ENCODE results near the gene TNS3. TPM values are rescaled to one million over a fixed set of nuclear protein-coding genes. Genes with fewer than 3 reads are reported as not detected.

Gene TNS3
- total and polyA plus RNA-seq, 2 of the 13 experiments (the other 11 are each of a cell fraction or from before 2014, with no cell fraction given): 52.9 to 55.7 TPM

DNA sequence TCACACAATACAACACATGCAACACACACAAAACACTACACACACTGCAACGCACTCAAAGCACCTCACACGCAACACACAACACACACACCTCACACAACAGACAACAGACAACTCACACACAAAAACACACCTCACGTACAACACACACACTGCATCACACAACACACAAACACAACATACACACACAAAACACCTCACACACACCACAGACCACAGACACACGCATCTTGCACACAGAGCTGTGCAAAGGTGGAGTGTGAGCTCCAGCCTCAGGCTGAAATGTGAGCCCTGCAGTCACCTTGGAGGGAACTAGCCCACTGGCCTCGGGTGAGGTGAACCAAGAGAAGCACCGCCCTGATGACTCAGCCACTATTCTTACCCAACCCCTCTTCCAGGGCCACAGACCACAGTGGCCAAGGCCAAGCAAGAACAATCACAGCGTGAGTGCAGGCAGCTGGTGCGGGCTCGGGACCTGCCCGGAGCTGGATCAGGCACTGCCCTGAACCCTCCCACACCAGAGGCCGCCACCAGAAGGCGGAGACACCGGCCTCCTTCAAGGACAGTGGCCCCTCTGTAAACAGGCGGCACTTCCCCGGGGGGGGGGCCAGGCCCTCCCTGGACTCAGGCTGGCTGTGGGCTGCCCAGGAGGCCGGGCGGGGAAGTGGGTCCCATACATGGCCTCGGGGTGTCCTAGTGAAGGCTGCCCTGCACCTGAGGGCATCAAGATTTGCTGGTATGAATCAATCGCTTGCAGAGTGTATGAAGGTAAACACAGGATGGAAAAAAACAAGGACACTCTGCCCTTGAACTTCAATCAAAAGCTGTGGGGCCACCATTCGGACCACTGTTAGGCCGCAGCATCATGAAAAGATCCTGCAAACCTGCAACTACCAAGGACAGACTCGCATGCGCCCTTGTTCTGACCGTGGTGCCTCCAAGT lies 106.7 kb downstream of the TNS3 start (continued):
- TF ChIP-seq GATAD1 (CRISPR knock-in tag; IDR thresholded peaks at IDR 0.05) (peak; percentile 81), ZNF772 (CRISPR knock-in tag; IDR thresholded peaks at IDR 0.05) (peak; percentile 94), GRHL1 (CRISPR knock-in tag; conservative IDR thresholded peaks at IDR 0.05) (no peak), ZNF780A (CRISPR knock-in tag; IDR thresholded peaks at IDR 0.05) (no peak; the same call in 1 of the 2 replicates), NR1H2 (CRISPR knock-in tag; IDR thresholded peaks at IDR 0.05; ENCODE audit: borderline replicate concordance, low read depth) (no peak), ZNF160 (CRISPR knock-in tag; IDR thresholded peaks at IDR 0.05) (peak; percentile 13; the same call in 1 of the 2 replicates), CEBPG (CRISPR knock-in tag; IDR thresholded peaks at IDR 0.05) (peak; percentile 94), RFX3 (CRISPR knock-in tag; IDR thresholded peaks at IDR 0.05) (no peak), MAF1 (CRISPR knock-in tag; IDR thresholded peaks at IDR 0.05; ENCODE audit: borderline replicate concordance) (peak; percentile 42), ELF4 (CRISPR knock-in tag; IDR thresholded peaks at IDR 0.05; ENCODE audit: borderline replicate concordance) (peak; percentile 82), KLF15 (CRISPR knock-in tag; IDR thresholded peaks at IDR 0.05; ENCODE audit: borderline replicate concordance) (no peak), UBTF (CRISPR knock-in tag; IDR thresholded peaks at IDR 0.05) (peak; percentile 87), NFRKB (IDR thresholded peaks at IDR 0.05) (0 out of 2 replicates have a peak, but pooled peaks have one; percentile 37), STAG1 (CRISPR knock-in tag; IDR thresholded peaks at IDR 0.05) (peak; percentile 49), ZNF644 (CRISPR knock-in tag; IDR thresholded peaks at IDR 0.05; ENCODE audit: low read depth) (peak; percentile 93), ZNF646 (CRISPR knock-in tag; IDR thresholded peaks at IDR 0.05) (peak; percentile 99)
- TF ChIP-seq, protein P1, sequence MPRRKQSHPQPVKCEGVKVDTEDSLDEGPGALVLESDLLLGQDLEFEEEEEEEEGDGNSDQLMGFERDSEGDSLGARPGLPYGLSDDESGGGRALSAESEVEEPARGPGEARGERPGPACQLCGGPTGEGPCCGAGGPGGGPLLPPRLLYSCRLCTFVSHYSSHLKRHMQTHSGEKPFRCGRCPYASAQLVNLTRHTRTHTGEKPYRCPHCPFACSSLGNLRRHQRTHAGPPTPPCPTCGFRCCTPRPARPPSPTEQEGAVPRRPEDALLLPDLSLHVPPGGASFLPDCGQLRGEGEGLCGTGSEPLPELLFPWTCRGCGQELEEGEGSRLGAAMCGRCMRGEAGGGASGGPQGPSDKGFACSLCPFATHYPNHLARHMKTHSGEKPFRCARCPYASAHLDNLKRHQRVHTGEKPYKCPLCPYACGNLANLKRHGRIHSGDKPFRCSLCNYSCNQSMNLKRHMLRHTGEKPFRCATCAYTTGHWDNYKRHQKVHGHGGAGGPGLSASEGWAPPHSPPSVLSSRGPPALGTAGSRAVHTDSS (CRISPR knock-in tag; conservative IDR thresholded peaks at IDR 0.05): no peak

Data from HepG2 (cell line).